Caco-2 (cell line): ENCODE data around the gene ABCC4. TPM values are rescaled to one million over a fixed set of nuclear protein-coding genes. Genes with fewer than 3 reads are reported as not detected.

Experiments used
- Bru-seq: library from RNA; stranded (reverse); fragments of 400-500 nt; gene quantifications from one replicate; lab custom pipeline; 2021; lab: Mats Ljungman, UMichigan
- BruChase-seq, 2 experiments: library from RNA; stranded (reverse); fragments of 400-500 nt; gene quantifications; one replicate each; lab custom pipeline; 2021; lab: Mats Ljungman, UMichigan
- BruUV-seq: library from RNA; stranded (reverse); fragments of 400-500 nt; replicated peaks from 2 replicates; lab custom pipeline; 2021; lab: Mats Ljungman, UMichigan
- CTCF ChIA-PET: fragments of 300-600 bp; sonication (Branson Sonifier 250); formaldehyde crosslinking; loops from one replicate; lab custom pipeline; 2022; ENCODE audit warnings: antibody characterized with exemption; lab: Charles Lee
- POLR2A ChIA-PET: fragments of 300-600 bp; sonication (Branson Sonifier 250); formaldehyde crosslinking; loops from one replicate; lab custom pipeline; 2022; ENCODE audit warnings: antibody characterized with exemption; lab: Charles Lee
- DNase-seq, 2 experiments: peaks; one replicate each; pipeline versions ENCODE4 v3.0.0 to v3.0.0-alpha.2; 2020 to 2022
- H3K27me3 ChIP-seq: replicated peaks from 2 replicates; pipeline ENCODE4 v1.6.0; 2011; ENCODE audit warnings: low read length; ENCODE audit not compliant: control insufficient read depth, insufficient read depth
- H3K36me3 ChIP-seq: 2 replicates; pipeline ENCODE4 v1.5.1; 2011; ENCODE audit warnings: low read length; ENCODE audit not compliant: control insufficient read depth, insufficient read depth
- H3K4me1 ChIP-seq: fragments of 250-450 bp; sonication (Bioruptor Pico); 2 replicates; pipeline ENCODE4 v1.5.1; 2020; ENCODE audit warnings: mild to moderate bottlenecking
- H3K4me3 ChIP-seq: 2 replicates; pipeline ENCODE4 v1.5.1; 2011; ENCODE audit warnings: low read depth, mild to moderate bottlenecking, control low read depth, low read length
- H3K9me3 ChIP-seq: fragments of 250-450 bp; sonication (Bioruptor Pico); 2 replicates; pipeline ENCODE4 v1.5.1; 2020; ENCODE audit warnings: mild to moderate bottlenecking, moderate library complexity
- H3K27ac Mint-ChIP-seq: one replicate; pipeline ENCODE4 v1.8.0; 2022; ENCODE audit warnings: mixed read lengths; ENCODE audit not compliant: unreplicated experiment
- H3K27me3 Mint-ChIP-seq: one replicate; pipeline ENCODE4 v1.8.0; 2022; ENCODE audit warnings: mixed read lengths; ENCODE audit not compliant: insufficient read depth, unreplicated experiment
- H3K36me3 Mint-ChIP-seq: one replicate; pipeline ENCODE4 v1.8.0; 2022; ENCODE audit warnings: mild to moderate bottlenecking, mixed read lengths; ENCODE audit not compliant: insufficient read depth, unreplicated experiment
- H3K4me1 Mint-ChIP-seq: one replicate; pipeline ENCODE4 v1.8.0; 2022; ENCODE audit warnings: low read depth, mixed read lengths; ENCODE audit not compliant: unreplicated experiment
- H3K4me3 Mint-ChIP-seq: one replicate; pipeline ENCODE4 v1.8.0; 2022; ENCODE audit warnings: mild to moderate bottlenecking, moderate library complexity, mixed read lengths; ENCODE audit not compliant: unreplicated experiment
- H3K9me3 Mint-ChIP-seq: one replicate; pipeline ENCODE4 v1.8.0; 2022; ENCODE audit warnings: mixed read lengths; ENCODE audit not compliant: unreplicated experiment
- CTCF ChIP-seq, 2 experiments: fragments of 200-600 bp in 1 of 2; IDR thresholded peaks; 1 replicate in 1 of 2; 2 replicates in 1 of 2; pipeline versions ENCODE4 v1.5.1 to v1.8.0; 2011 to 2022; ENCODE audit warnings: antibody characterized with exemption in 1 of 2, control low read depth in 1 of 2, inconsistent platforms in 1 of 2, low read depth in 1 of 2, low read length in 1 of 2, mild to moderate bottlenecking in 1 of 2, moderate library complexity in 1 of 2; ENCODE audit not compliant: insufficient read depth in 1 of 2, severe bottlenecking in 1 of 2, unreplicated experiment in 1 of 2
- intact Hi-C: fragments of 100-400 bp; cut with micrococcal nuclease; formaldehyde crosslinking; loops from one replicate; pipeline ENCODE4 v1.10.0; 2022; ENCODE audit not compliant: unreplicated experiment
- long read RNA-seq: library from polyadenylated mRNA; stranded (forward); transcript quantifications from one replicate; pipeline ENCODE4 v2.0.0, GENCODE V29; 2022
- total RNA-seq: library from RNA; stranded (reverse); gene quantifications from 2 replicates; pipeline ENCODE4 v1.2.3, GENCODE V29; 2022

Gene ABCC4, protein sequence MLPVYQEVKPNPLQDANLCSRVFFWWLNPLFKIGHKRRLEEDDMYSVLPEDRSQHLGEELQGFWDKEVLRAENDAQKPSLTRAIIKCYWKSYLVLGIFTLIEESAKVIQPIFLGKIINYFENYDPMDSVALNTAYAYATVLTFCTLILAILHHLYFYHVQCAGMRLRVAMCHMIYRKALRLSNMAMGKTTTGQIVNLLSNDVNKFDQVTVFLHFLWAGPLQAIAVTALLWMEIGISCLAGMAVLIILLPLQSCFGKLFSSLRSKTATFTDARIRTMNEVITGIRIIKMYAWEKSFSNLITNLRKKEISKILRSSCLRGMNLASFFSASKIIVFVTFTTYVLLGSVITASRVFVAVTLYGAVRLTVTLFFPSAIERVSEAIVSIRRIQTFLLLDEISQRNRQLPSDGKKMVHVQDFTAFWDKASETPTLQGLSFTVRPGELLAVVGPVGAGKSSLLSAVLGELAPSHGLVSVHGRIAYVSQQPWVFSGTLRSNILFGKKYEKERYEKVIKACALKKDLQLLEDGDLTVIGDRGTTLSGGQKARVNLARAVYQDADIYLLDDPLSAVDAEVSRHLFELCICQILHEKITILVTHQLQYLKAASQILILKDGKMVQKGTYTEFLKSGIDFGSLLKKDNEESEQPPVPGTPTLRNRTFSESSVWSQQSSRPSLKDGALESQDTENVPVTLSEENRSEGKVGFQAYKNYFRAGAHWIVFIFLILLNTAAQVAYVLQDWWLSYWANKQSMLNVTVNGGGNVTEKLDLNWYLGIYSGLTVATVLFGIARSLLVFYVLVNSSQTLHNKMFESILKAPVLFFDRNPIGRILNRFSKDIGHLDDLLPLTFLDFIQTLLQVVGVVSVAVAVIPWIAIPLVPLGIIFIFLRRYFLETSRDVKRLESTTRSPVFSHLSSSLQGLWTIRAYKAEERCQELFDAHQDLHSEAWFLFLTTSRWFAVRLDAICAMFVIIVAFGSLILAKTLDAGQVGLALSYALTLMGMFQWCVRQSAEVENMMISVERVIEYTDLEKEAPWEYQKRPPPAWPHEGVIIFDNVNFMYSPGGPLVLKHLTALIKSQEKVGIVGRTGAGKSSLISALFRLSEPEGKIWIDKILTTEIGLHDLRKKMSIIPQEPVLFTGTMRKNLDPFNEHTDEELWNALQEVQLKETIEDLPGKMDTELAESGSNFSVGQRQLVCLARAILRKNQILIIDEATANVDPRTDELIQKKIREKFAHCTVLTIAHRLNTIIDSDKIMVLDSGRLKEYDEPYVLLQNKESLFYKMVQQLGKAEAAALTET (N-terminal part only)
- total RNA-seq = 51.9 and 65.7 TPM in 2 replicates
- percentile 86 among the genes with signal in this experiment for Bru-seq, nascent RNA
- BruChase-seq, experiment 1, labeled RNA remaining after a 2-hour chase = percentile 83 among the genes with signal in this experiment
- BruChase-seq, experiment 2, labeled RNA remaining after a 6-hour chase = percentile 85 among the genes with signal in this experiment
- long read RNA-seq, full-length matches to known transcripts = 51 of 93 reads
- long read RNA-seq, partial matches to known transcripts = 17 of 93 reads
- long read RNA-seq, other reads (novel, unspliced or antisense) = 25 of 93 reads

DNA sequence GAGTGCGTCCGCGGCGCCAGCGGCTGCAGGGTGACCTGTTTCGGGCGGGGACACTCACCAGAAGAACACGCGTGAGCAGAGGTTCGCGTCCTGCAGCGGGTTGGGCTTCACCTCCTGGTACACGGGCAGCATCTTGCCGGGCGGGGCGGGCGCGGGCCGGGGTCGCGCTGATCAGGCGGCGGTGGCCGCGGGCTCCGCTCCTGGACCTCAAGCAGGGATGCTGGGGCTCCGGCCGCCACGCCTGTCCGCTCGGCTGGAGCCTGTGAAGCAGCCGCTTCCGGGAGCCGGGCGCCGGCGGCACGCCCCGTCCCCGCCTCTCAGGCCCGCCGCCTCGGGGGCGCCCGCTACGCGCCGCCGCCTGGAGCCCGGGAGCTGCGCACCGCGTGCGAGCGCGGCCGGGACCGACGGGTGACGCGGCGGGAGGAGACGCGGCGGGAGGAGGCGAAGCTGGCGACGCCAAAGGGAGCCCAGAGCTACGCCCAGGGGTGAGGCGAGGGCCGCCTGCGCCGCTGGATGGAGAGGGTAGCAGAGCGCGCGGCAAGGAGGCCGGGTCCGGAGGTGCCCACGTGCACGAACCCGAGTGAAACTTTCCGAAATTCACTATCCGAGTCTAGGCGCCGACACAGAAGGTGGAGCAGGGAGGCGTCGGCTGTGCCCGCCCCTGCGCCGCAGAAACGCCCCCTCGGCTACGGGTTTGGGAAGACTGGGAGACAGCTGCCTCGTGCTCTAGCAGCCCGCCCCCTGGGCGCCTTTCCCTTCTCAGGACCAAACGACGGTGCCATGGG lies at the start of gene ABCC4:
TSS of gene ABCC4 (minus strand) at position 269 of the 785 bp plus-strand sequence. CDS start at position 132, 137 bp downstream.
- no peaks in the 10 kb centered on the region for H3K27me3 ChIP-seq
- H3K36me3 Mint-ChIP-seq = peaks cover 17% of the 10 kb centered on the region
- ChIA-PET POLR2A (interaction anchor here (0.6 to 0.7 kb wide), 2 partner anchors 13 to 30 kb away, joined by 3 to 4 read pairs; no protein-coding TSS in a partner anchor), CTCF (interaction anchor here (0.6 to 2.4 kb wide), 5 partner anchors 45 to 112 kb away, joined by 3 to 10 read pairs (median 5); no protein-coding TSS in a partner anchor)
- H3K4me3 ChIP-seq = peak within 1 kb of the TSS; percentile 91
- no peaks in the 10 kb centered on the region for H3K9me3 ChIP-seq
- peaks cover 46% of the 10 kb centered on the region for H3K4me1 ChIP-seq
- no peaks in the 10 kb centered on the region for H3K27me3 Mint-ChIP-seq
- peaks cover 1% of the 10 kb centered on the region for H3K36me3 ChIP-seq
- peak in 1 of 2 experiments; percentile 24 for TF ChIP-seq CTCF (IDR thresholded peaks at IDR 0.05; ENCODE audit: insufficient read depth in 1 of 2, low read depth in 1 of 2, low read length in 1 of 2, severe bottlenecking in 1 of 2, unreplicated experiment in 1 of 2)
- H3K4me3 Mint-ChIP-seq = peak within 1 kb of the TSS; percentile 99
- no peaks in the 10 kb centered on the region for H3K9me3 Mint-ChIP-seq
- peak within 1 kb of the TSS; percentile 88 for H3K27ac Mint-ChIP-seq
- H3K4me1 Mint-ChIP-seq = peaks cover 32% of the 10 kb centered on the region
- intact Hi-C loops = loop anchor here (1.0 to 2.0 kb wide), 3 partner anchors 43 to 112 kb away; no protein-coding TSS in a partner anchor
- BruUV-seq = no TSS peak
- peak; percentile 84 to 91 for DNase-seq

DNA sequence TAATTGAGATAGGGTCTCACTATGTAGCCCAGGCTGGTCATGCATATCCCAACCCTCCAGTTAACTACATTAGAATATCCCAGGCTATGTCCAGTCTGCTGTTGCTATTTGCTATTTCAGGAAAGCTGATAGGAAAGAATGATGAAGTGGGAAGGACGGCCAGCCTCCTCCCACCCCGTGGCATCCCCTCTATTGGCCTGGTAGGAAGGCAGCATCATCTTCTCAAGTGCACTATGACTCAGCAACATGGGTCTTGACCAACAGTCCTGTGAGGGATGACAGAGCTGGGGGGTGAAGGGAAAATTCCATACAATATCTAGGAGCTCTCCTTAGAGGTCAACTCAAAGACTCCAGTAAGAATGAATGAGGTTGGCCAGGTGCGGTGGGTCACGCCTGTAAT lies 48.0 kb upstream of the ABCC4 start:
- Mint-ChIP-seq H3K9me3 (peaks cover 10% of the 10 kb centered on the region), H3K36me3 (no peaks in the 10 kb centered on the region), H3K4me1 (no peaks in the 10 kb centered on the region), H3K27ac (no peak overlapping the region), H3K4me3 (no peak overlapping the region), H3K27me3 (no peaks in the 10 kb centered on the region)
- CTCF ChIA-PET = no interaction called here
- H3K4me1 ChIP-seq = no peaks in the 10 kb centered on the region
- no peaks in the 10 kb centered on the region for H3K36me3 ChIP-seq
- no peaks in the 10 kb centered on the region for H3K27me3 ChIP-seq
- no peak for DNase-seq
- BruUV-seq = no TSS peak
- TF ChIP-seq CTCF (IDR thresholded peaks at IDR 0.05; ENCODE audit: insufficient read depth in 1 of 2, low read depth in 1 of 2, low read length in 1 of 2, severe bottlenecking in 1 of 2, unreplicated experiment in 1 of 2) = no peak
- H3K4me3 ChIP-seq = no peak overlapping the region
- H3K9me3 ChIP-seq = no peaks in the 10 kb centered on the region
- POLR2A ChIA-PET = no interaction called here
- intact Hi-C loops = no loop called here
